GM23248 (cell line): ENCODE measurements around the gene S100A9. TPM values are rescaled to one million over a fixed set of nuclear protein-coding genes. Genes with fewer than 3 reads are reported as not detected.

Experiments
- DNase-seq: peaks from one replicate; pipeline ENCODE4 v3.0.0-alpha.2; 2015
- H2AFZ ChIP-seq: fragments of 200-600 bp; sonication (generic); 2 replicates; pipeline ENCODE4 v1.6.1; 2016; ENCODE audit warnings: antibody characterized with exemption
- H3F3A ChIP-seq: fragments of 200-600 bp; sonication (generic); 2 replicates; pipeline ENCODE4 v1.6.1; 2016; ENCODE audit warnings: mild to moderate bottlenecking, antibody characterized with exemption, mixed run types; ENCODE audit not compliant: insufficient read depth
- H3K27ac ChIP-seq: fragments of 200-600 bp; sonication (generic); 2 replicates; pipeline ENCODE4 v1.5.1; 2016; ENCODE audit warnings: mild to moderate bottlenecking
- H3K27me3 ChIP-seq: fragments of 200-600 bp; sonication (generic); replicated peaks from 2 replicates; pipeline ENCODE4 v1.6.1; 2016; ENCODE audit warnings: mild to moderate bottlenecking; ENCODE audit not compliant: insufficient read depth
- H3K36me3 ChIP-seq: fragments of 200-600 bp; sonication (generic); 2 replicates; pipeline ENCODE4 v1.6.1; 2016; ENCODE audit warnings: low read depth, mild to moderate bottlenecking
- H3K4me1 ChIP-seq: fragments of 200-600 bp; sonication (generic); 2 replicates; pipeline ENCODE4 v1.6.1; 2016; ENCODE audit warnings: mild to moderate bottlenecking; ENCODE audit not compliant: insufficient read depth
- H3K4me2 ChIP-seq: fragments of 200-600 bp; sonication (generic); one replicate; pipeline ENCODE4 v1.6.1; 2016; ENCODE audit warnings: mild to moderate bottlenecking; ENCODE audit not compliant: unreplicated experiment
- H3K4me3 ChIP-seq: fragments of 200-600 bp; sonication (generic); 2 replicates; pipeline ENCODE4 v1.5.1; 2016; ENCODE audit warnings: mild to moderate bottlenecking
- H3K79me2 ChIP-seq: fragments of 200-600 bp; sonication (generic); 2 replicates; pipeline ENCODE4 v1.6.1; 2016; ENCODE audit warnings: mild to moderate bottlenecking; ENCODE audit not compliant: insufficient read depth
- H3K9ac ChIP-seq: fragments of 200-600 bp; sonication (generic); 2 replicates; pipeline ENCODE4 v1.6.1; 2016; ENCODE audit warnings: mild to moderate bottlenecking
- H3K9me2 ChIP-seq: fragments of 200-600 bp; sonication (generic); 2 replicates; pipeline ENCODE4 v1.6.1; 2016; ENCODE audit warnings: mixed run types, mild to moderate bottlenecking, moderate library complexity; ENCODE audit not compliant: insufficient read depth
- H3K9me3 ChIP-seq: fragments of 200-600 bp; sonication (generic); one replicate; pipeline ENCODE4 v1.6.1; 2017; ENCODE audit warnings: low read depth
- H4K20me1 ChIP-seq: fragments of 200-600 bp; sonication (generic); 2 replicates; pipeline ENCODE4 v1.6.0; 2016; ENCODE audit not compliant: insufficient read depth
- EZH2 ChIP-seq: fragments of 200-600 bp; sonication (generic); IDR thresholded peaks from 2 replicates; pipeline ENCODE4 v1.6.1; 2018; ENCODE audit warnings: antibody characterized with exemption, mild to moderate bottlenecking; ENCODE audit not compliant: insufficient read depth, poor library complexity, severe bottlenecking
- EZH2phosphoT487 ChIP-seq: fragments of 200-600 bp; sonication (generic); IDR thresholded peaks from 2 replicates; pipeline ENCODE4 v1.6.1; 2018; ENCODE audit warnings: antibody characterized with exemption, moderate library complexity, mild to moderate bottlenecking, low read depth; ENCODE audit not compliant: insufficient read depth
- WGBS, 2 experiments: methylation state at CpG; one replicate each; pipeline ENCODE4 v1.1.6; 2015 to 2017; ENCODE audit warnings: low lambda C conversion rate in 2 of 2, low coverage in 1 of 2; ENCODE audit errors: missing lambda C conversion rate in 2 of 2; 5-methylcytosine and 5-hydroxymethylcytosine counted together
- in situ Hi-C: fragments of 300-500 bp; cut with MboI; formaldehyde crosslinking; loops from 2 replicates; pipeline ENCODE4 v1.15.0; 2020
- polyA plus RNA-seq: library from polyadenylated mRNA; unstranded; fragments of >200 nt; fragmentation: Nextera tagmentation; extraction: Ambion mirVana; gene quantifications from 2 replicates; pipeline ENCODE4 v1.2.1, GENCODE V29; 2016
- total RNA-seq: library from RNA; depleted of rRNA; stranded (reverse); fragments of >200 nt; shearing (Covaris generic); gene quantifications from 2 replicates; pipeline ENCODE4 v1.2.3, GENCODE V29; 2014

The S100A9 gene
- total and polyA plus RNA-seq, 2 experiments from 2014 or later, result not detected

DNA sequence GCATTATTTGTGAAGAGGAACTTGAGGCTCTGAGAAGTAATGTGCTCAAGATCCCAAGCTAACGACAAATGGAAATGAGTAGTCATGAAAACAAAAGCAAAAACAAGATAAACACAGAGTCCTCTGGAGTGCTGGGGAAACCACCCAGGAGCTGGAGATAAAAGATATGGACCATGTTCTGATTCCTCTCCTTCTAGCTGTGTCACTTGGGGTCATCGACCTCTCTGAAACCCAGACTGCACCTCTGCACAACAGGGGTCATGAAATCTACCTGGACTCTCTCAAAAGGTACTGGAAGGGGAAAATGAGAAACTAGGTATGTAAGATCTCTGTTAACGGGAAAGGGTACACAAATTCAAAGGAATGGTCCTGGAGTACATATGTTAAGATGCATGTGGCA is 15.5 kb upstream of the S100A9 start:
- WGBS, 2 experiments, result 45 to 57% methylated on average over 3 of the region's 3 CpGs
- in situ Hi-C loops, result no loop called here
- H3K4me2 ChIP-seq, result no peak overlapping the region
- no peaks in the 10 kb centered on the region for H4K20me1 ChIP-seq
- no peak overlapping the region for H3K4me3 ChIP-seq
- H3K36me3 ChIP-seq, result no peaks in the 10 kb centered on the region
- H3F3A ChIP-seq, result no peaks in the 10 kb centered on the region
- H3K9me3 ChIP-seq, result no peaks in the 10 kb centered on the region
- H3K9ac ChIP-seq, result no peak overlapping the region
- no peak overlapping the region for H2AFZ ChIP-seq
- peaks cover 16% of the 10 kb centered on the region for H3K27me3 ChIP-seq
- no peaks in the 10 kb centered on the region for H3K79me2 ChIP-seq
- TF ChIP-seq EZH2, result no peak
- no peak for TF ChIP-seq EZH2phosphoT487
- no peaks in the 10 kb centered on the region for H3K9me2 ChIP-seq
- H3K27ac ChIP-seq, result no peak overlapping the region
- no peak for DNase-seq
- no peaks in the 10 kb centered on the region for H3K4me1 ChIP-seq

GRCh38 chr1:153343040-153343681 is 14.5 kb upstream of the S100A9 start:
- DNase-seq, result no peak
- H3F3A ChIP-seq, result no peaks in the 10 kb centered on the region
- H3K4me3 ChIP-seq, result no peak overlapping the region
- in situ Hi-C loops, result no loop called here
- H3K4me1 ChIP-seq, result no peaks in the 10 kb centered on the region
- no peak overlapping the region for H3K27ac ChIP-seq
- no peak overlapping the region for H3K9ac ChIP-seq
- TF ChIP-seq EZH2, result no peak
- TF ChIP-seq EZH2phosphoT487, result no peak
- no peaks in the 10 kb centered on the region for H3K9me3 ChIP-seq
- H3K79me2 ChIP-seq, result no peaks in the 10 kb centered on the region
- no peak overlapping the region for H2AFZ ChIP-seq
- H3K4me2 ChIP-seq, result no peak overlapping the region
- peaks cover 16% of the 10 kb centered on the region for H3K27me3 ChIP-seq
- WGBS, 2 experiments, result 18 to 22% methylated on average over 5 of the region's 5 CpGs
- H3K36me3 ChIP-seq, result no peaks in the 10 kb centered on the region
- H4K20me1 ChIP-seq, result no peaks in the 10 kb centered on the region
- H3K9me2 ChIP-seq, result no peaks in the 10 kb centered on the region

DNA sequence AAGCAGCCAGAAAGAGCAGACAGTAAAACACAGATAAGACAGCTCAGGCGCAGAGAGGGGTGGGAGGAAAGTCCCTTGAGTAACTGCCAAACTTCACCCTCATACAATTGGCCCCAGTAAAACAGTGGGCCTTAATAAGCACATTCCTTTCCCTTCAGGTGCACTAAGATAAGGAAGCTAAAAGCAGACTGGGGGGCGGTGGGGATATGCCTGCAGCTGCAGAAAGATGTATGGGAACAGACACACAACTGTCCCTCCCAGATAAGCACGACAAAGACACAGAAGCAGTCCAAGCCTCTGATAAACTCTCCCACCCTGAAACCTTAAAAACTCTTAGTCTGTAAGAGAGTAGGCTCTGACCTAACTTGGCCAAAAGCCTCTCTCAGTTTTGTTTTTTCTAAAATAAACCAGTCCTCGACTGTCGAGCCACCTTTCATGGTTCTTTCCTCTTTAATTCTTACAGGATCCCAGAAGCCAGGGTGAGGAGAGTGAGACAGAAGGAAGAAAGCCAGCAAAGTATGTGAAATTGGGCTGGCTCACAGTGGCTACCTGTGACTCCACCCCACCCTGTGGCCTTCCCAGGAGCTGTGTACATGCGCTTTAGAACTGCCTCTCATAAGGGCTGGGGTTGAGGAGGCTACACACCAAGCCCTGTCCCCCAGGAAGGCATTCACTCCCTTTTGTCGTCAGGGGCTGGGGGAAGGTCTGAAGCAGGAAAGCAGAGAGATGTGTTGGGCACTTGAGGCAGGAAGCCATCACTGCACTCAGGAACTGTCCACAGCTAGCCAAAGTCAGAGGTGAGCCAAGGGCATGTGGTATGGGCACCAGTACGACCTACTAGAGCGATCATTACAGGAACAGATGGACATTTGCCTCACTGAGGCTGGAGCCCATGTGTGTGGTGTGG is 13.6 kb upstream of the S100A9 start:
- TF ChIP-seq EZH2, result no peak

GRCh38 chr1:153344718-153345025 is 13.0 kb upstream of the S100A9 start:
- WGBS, 2 experiments, result 28 to 42% methylated on average over 3 of the region's 3 CpGs
- Histone ChIP-seq H3K27ac (no peak overlapping the region), H3K4me3 (no peak overlapping the region), H3K27me3 (peaks cover 21% of the 10 kb centered on the region), H3K4me1 (no peaks in the 10 kb centered on the region), H3K9me3 (no peaks in the 10 kb centered on the region), H2AFZ (no peak overlapping the region), H3K4me2 (no peak overlapping the region), H3K9me2 (no peaks in the 10 kb centered on the region), H3K9ac (no peak overlapping the region), H3K36me3 (no peaks in the 10 kb centered on the region), H3K79me2 (no peaks in the 10 kb centered on the region), H4K20me1 (no peaks in the 10 kb centered on the region), H3F3A (no peaks in the 10 kb centered on the region)
- TF ChIP-seq EZH2, result no peak
- TF ChIP-seq EZH2phosphoT487, result no peak
- DNase-seq, result no peak
- in situ Hi-C loops, result no loop called here

More for the DNA sequence above, 13.6 kb upstream of the S100A9 start:
- no peak overlapping the region for H2AFZ ChIP-seq
- H3K9me2 ChIP-seq, result no peaks in the 10 kb centered on the region
- 34 to 38% methylated on average over 9 of the region's 9 CpGs for WGBS, 2 experiments
- no peaks in the 10 kb centered on the region for H3K9me3 ChIP-seq
- H3K9ac ChIP-seq, result no peak overlapping the region
- no peaks in the 10 kb centered on the region for H3K4me1 ChIP-seq
- no peaks in the 10 kb centered on the region for H3F3A ChIP-seq
- no peak for DNase-seq
- H3K4me3 ChIP-seq, result no peak overlapping the region
- H3K4me2 ChIP-seq, result no peak overlapping the region
- H3K79me2 ChIP-seq, result no peaks in the 10 kb centered on the region
- peaks cover 20% of the 10 kb centered on the region for H3K27me3 ChIP-seq
- in situ Hi-C loops, result no loop called here
- H4K20me1 ChIP-seq, result no peaks in the 10 kb centered on the region
- H3K27ac ChIP-seq, result no peak overlapping the region
- H3K36me3 ChIP-seq, result no peaks in the 10 kb centered on the region
